22Rv1 (cell line): ENCODE results near the gene ADGRF1.

Experiments
- H3K27ac ChIP-seq: fragments of 450-650 bp; 2 replicates; pipeline ENCODE4 v1.5.1; 2017
- ZFX ChIP-seq: fragments of 450-650 bp; IDR thresholded peaks from 2 replicates; pipeline ENCODE4 v1.6.1; 2017; ENCODE audit warnings: antibody characterized with exemption, borderline replicate concordance
- TF ChIP-seq, protein P1 (sequence below): fragments of 450-650 bp; IDR thresholded peaks from 2 replicates; pipeline ENCODE4 v1.5.1; 2017; ENCODE audit warnings: mild to moderate bottlenecking

Gene ADGRF1

DNA sequence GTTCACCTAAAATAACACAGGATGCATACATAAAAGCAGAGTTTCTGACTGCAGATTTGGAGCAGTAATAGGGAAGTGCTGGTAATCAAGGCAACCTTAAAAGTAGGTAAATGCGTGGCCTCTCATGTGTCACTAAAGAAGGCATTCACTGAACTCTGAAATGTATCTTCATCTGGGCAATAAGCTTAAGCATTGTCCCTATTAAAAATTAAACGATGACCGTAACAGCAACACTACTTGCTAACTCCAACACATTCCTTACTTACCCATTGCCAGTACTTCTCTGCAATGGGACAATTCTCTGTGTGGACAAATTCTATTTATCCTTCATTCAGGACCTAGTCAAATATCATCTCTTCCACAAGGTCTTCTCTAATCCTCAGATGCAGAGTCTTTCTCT lies 19.9 kb downstream of the ADGRF1 start:
- no peak overlapping the region for H3K27ac ChIP-seq
- no peak for TF ChIP-seq ZFX
- TF ChIP-seq, protein P1, sequence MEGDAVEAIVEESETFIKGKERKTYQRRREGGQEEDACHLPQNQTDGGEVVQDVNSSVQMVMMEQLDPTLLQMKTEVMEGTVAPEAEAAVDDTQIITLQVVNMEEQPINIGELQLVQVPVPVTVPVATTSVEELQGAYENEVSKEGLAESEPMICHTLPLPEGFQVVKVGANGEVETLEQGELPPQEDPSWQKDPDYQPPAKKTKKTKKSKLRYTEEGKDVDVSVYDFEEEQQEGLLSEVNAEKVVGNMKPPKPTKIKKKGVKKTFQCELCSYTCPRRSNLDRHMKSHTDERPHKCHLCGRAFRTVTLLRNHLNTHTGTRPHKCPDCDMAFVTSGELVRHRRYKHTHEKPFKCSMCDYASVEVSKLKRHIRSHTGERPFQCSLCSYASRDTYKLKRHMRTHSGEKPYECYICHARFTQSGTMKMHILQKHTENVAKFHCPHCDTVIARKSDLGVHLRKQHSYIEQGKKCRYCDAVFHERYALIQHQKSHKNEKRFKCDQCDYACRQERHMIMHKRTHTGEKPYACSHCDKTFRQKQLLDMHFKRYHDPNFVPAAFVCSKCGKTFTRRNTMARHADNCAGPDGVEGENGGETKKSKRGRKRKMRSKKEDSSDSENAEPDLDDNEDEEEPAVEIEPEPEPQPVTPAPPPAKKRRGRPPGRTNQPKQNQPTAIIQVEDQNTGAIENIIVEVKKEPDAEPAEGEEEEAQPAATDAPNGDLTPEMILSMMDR = no peak

DNA sequence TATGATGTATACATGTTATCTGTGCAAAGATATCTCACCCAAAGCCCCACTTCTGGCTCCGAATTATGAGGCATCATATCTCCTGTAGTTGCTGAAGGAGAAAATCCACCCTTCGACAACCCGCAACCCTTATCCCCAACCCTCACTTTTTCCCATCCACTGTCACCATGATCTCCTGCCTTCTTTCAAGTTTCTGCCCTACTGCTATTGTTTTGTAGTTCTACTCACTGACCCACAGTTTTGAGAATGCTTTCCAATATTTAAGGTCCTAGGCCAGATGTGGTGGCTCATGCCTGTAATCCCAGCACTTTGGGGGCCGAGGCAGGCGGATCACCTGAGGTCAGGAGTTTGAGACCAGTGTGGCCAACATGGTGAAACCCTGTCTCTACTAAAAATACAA lies 22.2 kb downstream of the ADGRF1 start:
- H3K27ac ChIP-seq = no peak overlapping the region
- no peak for TF ChIP-seq ZFX
- TF ChIP-seq, protein P1 = no peak

DNA sequence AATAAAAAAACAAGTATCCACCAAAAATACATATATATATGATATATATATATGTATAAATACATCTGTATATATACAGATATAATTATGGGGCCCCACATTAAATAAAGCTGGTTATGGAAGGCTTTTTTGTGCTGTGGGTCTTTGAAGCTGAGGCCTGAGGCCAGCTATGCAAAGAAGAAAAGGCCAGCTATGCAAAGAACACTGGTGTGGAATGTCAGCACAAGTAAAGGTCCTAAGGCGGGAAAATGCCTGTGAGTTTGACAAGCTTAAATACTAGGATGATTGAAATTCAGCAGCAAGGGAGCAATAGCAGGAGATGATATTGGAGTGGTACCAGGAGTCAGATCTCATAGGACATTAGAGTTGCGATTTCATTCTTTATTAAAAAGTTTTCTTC lies 25.2 kb downstream of the ADGRF1 start:
- no peak overlapping the region for H3K27ac ChIP-seq
- no peak for TF ChIP-seq ZFX
- TF ChIP-seq, protein P1 = no peak

DNA sequence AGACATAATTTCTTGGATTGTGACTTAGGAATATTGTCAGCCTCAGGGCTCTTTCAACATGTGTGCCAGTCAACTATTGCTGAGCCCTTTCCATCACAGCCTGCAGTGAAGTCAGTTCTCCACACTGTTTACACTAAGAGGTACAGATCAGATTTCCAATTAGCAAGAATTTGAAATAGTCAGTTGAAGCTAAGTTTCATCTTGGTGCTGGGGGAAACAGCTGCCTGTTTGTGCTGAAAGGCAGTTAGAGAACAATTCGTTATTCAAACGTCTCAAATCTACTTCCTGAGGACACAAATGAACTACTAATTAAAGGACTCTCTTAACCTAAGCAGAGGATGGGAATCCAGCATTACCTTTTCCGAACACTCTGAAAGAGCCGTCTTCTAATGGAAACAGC lies 25.9 kb downstream of the ADGRF1 start:
- TF ChIP-seq ZFX = no peak
- TF ChIP-seq, protein P1 = no peak
- 0 out of 2 replicates have a peak overlapping the region, but pooled peaks have one; percentile 10 for H3K27ac ChIP-seq

DNA sequence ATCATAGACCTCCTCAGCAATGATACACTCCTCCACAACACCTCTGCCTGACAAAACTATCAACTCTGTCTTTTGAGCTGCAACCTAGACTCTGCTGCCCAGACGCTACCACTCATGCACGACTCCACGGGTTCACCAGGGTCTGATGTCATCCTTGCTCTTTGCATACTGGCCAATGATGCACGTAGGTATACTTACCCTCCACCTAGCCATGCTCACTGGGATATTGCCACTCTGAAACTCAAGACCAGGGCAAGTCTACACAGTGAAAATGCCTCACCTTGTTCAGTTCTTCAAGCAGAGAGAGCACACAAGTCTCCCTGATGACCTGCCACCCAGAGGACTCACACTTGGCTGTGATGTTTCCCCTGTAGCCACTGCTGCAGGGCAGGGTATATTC lies 27.7 kb downstream of the ADGRF1 start:
- no peak for TF ChIP-seq ZFX
- TF ChIP-seq, protein P1 = no peak

DNA sequence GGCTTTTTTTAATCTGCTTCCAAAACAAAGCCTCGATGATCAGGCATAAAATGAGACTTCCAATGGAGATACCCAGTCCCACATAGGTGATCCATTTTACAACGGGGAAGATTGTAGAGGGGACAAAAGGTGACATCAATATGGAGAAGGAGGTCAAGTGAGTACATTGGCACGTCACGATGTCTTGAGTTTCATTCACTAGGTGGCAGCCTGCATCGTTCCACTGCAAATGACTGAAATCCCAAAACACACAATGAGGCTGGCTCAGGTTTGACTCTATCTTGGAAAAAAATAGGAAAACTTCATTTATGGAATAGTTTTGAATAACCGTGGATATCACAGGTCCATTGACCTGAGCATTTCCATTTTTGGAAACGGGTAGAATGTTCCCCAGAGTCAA lies 32.5 kb downstream of the ADGRF1 start:
- no peak overlapping the region for H3K27ac ChIP-seq

More for the DNA sequence above, 27.7 kb downstream of the ADGRF1 start:
- no peak overlapping the region for H3K27ac ChIP-seq

DNA sequence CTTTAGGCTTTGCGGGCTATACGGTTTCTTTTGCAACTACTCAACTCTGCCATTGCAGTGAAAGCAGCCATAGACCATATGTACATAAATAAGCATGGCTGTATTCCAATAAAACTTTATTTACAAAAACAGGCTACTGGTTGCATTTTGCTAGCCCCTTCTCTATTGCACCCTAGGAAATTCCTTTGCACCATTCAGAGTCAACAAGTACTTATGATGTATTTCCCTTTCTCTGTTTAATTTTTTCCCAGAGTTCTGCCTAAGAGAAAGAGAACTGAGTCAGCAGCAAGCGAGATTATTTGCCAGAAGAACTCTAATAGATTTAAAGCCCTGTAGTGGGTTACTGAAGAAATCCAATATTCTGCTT lies 33.8 kb downstream of the ADGRF1 start:
- no peak for TF ChIP-seq ZFX
- TF ChIP-seq, protein P1 = no peak
- H3K27ac ChIP-seq = no peak overlapping the region

More for the DNA sequence above, 32.5 kb downstream of the ADGRF1 start:
- TF ChIP-seq ZFX = no peak
- TF ChIP-seq, protein P1 = peak; percentile 11; the same call in 1 of the 2 replicates
